DOHH2 (cell line): ENCODE data around the gene ANP32B.

Experiments
- H3F3A ChIP-seq: fragments of 200-600 bp; sonication (generic), shearing (Covaris generic); 2 replicates; pipeline ENCODE4 v1.6.0; 2016; ENCODE audit warnings: antibody characterized with exemption, mild to moderate bottlenecking; ENCODE audit not compliant: control insufficient read depth, insufficient read depth
- H3K27ac ChIP-seq: fragments of 200-600 bp; sonication (generic); 2 replicates; pipeline ENCODE4 v1.5.1; 2014; ENCODE audit warnings: low read depth, mild to moderate bottlenecking, low read length, moderate library complexity
- H3K27me3 ChIP-seq: fragments of 200-600 bp; sonication (generic); 2 replicates; pipeline ENCODE4 v1.6.1; 2014; ENCODE audit warnings: mild to moderate bottlenecking, low read length, mixed read lengths; ENCODE audit not compliant: control insufficient read depth
- H3K36me3 ChIP-seq: fragments of 200-600 bp; sonication (generic); 2 replicates; pipeline ENCODE4 v1.6.1; 2014; ENCODE audit warnings: mild to moderate bottlenecking, low read length, moderate library complexity, mixed read lengths; ENCODE audit not compliant: control insufficient read depth
- H3K4me1 ChIP-seq: fragments of 200-600 bp; sonication (generic); 2 replicates; pipeline ENCODE4 v1.6.1; 2014; ENCODE audit warnings: mild to moderate bottlenecking, low read length, mixed read lengths; ENCODE audit not compliant: control insufficient read depth
- H3K4me2 ChIP-seq: fragments of 200-600 bp; sonication (generic); 2 replicates; pipeline ENCODE4 v1.6.0; 2014; ENCODE audit warnings: mild to moderate bottlenecking, low read length, moderate library complexity
- H3K4me3 ChIP-seq: fragments of 200-600 bp; sonication (generic); 2 replicates; pipeline ENCODE4 v1.5.1; 2014; ENCODE audit warnings: mild to moderate bottlenecking, low read length, mixed read lengths
- H3K79me2 ChIP-seq: fragments of 200-600 bp; sonication (generic); 2 replicates; pipeline ENCODE4 v1.6.1; 2014; ENCODE audit warnings: mild to moderate bottlenecking, low read length, mixed read lengths; ENCODE audit not compliant: control insufficient read depth
- H3K9me2 ChIP-seq: fragments of 200-600 bp; sonication (generic); replicated peaks from 2 replicates; pipeline ENCODE4 v1.6.1; 2014; ENCODE audit warnings: mild to moderate bottlenecking, low read length, mixed read lengths; ENCODE audit not compliant: control insufficient read depth
- H3K9me3 ChIP-seq: fragments of 200-600 bp; sonication (generic); 2 replicates; pipeline ENCODE4 v1.6.1; 2014; ENCODE audit warnings: antibody characterized with exemption, low read length, mixed read lengths; ENCODE audit not compliant: control insufficient read depth, insufficient read depth
- H4K20me1 ChIP-seq: fragments of 200-600 bp; sonication (generic); 2 replicates; pipeline ENCODE4 v1.6.0; 2014; ENCODE audit warnings: low read depth, mild to moderate bottlenecking, antibody characterized with exemption, low read length, moderate library complexity; ENCODE audit not compliant: control insufficient read depth, insufficient read depth
- CTCF ChIP-seq: fragments of 200-600 bp; sonication (generic); IDR thresholded peaks from one replicate; pipeline ENCODE4 v1.5.1; 2014; ENCODE audit warnings: antibody characterized with exemption, mild to moderate bottlenecking, low read depth, low read length; ENCODE audit not compliant: poor library complexity, severe bottlenecking
- EZH2phosphoT487 ChIP-seq: fragments of 200-600 bp; sonication (generic); IDR thresholded peaks from 2 replicates; pipeline ENCODE4 v1.6.1; 2017; ENCODE audit warnings: borderline replicate concordance, mild to moderate bottlenecking, antibody characterized with exemption, low read length, moderate library complexity, mixed read lengths

ANP32B gene

GRCh38 chr9:97981846-97982682 is 1.1 kb upstream of the ANP32B start:
- peaks cover 7% of the 10 kb centered on the region for H3F3A ChIP-seq
- TF ChIP-seq EZH2phosphoT487 (no peak), CTCF (no peak)
- H3K36me3 ChIP-seq = peaks cover 38% of the 10 kb centered on the region
- no peaks in the 10 kb centered on the region for H3K27me3 ChIP-seq
- no peaks in the 10 kb centered on the region for H3K9me3 ChIP-seq
- H3K9me2 ChIP-seq = no peaks in the 10 kb centered on the region
- H3K4me1 ChIP-seq = peaks cover 46% of the 10 kb centered on the region
- H3K4me3 ChIP-seq = peak overlapping the region; percentile 81
- peak overlapping the region; percentile 78 for H3K4me2 ChIP-seq
- H3K79me2 ChIP-seq = peaks cover 58% of the 10 kb centered on the region
- H4K20me1 ChIP-seq = no peaks in the 10 kb centered on the region
- peak overlapping the region; percentile 82 for H3K27ac ChIP-seq

DNA sequence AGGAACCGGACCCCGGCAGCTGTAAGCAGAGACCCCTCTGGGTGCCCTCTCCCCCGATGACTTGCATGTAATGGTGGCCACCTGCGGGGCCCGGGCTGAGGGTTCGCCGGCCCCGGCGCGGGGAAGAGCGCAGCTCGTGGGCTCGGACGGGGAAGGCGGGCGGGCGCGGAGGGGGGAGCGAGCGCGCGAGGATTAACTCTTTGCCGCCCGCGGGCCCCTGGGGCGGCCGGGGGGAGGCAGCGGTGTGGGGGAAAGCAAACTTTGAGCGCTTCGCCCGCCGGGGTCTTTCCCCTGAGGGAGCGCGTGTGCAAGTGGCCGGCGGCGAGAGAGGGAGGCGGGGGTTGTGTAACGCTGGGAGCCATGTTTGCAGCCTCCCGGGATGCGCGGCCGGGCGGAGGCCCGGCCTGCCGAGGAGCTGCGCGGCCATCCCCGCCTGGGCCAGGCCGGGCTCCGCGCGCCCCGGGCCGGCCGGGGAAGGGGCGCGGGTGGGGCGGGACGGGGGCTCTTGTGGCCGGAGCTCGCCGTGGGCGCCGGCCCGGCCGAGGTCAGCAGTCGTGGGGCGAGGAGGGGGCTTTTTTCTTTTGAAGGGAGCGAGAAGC is 547 bp downstream of the ANP32B start:
- H3K9me2 ChIP-seq = no peaks in the 10 kb centered on the region
- H3K4me2 ChIP-seq = peak overlapping the region; percentile 99
- H3K27ac ChIP-seq = peak overlapping the region; percentile 88
- TF ChIP-seq EZH2phosphoT487 (no peak), CTCF (no peak)
- H3K4me1 ChIP-seq = peaks cover 62% of the 10 kb centered on the region
- H3F3A ChIP-seq = peaks cover 8% of the 10 kb centered on the region
- H3K9me3 ChIP-seq = no peaks in the 10 kb centered on the region
- H3K4me3 ChIP-seq = peak overlapping the region; percentile 81
- H3K27me3 ChIP-seq = no peaks in the 10 kb centered on the region
- peaks cover 74% of the 10 kb centered on the region for H3K79me2 ChIP-seq
- H4K20me1 ChIP-seq = peaks cover 8% of the 10 kb centered on the region; the same call in 1 of the 2 replicates
- H3K36me3 ChIP-seq = peaks cover 47% of the 10 kb centered on the region

- Histone ChIP-seq H3K9me2 (no peaks in the 10 kb centered on the region), H3K79me2 (peaks cover 82% of the 10 kb centered on the region), H3K4me2 (peak overlapping the region; percentile 99), H3K4me1 (peaks cover 70% of the 10 kb centered on the region), H4K20me1 (peaks cover 15% of the 10 kb centered on the region; the same call in 1 of the 2 replicates), H3K9me3 (no peaks in the 10 kb centered on the region), H3K4me3 (peak overlapping the region; percentile 81), H3K36me3 (peaks cover 55% of the 10 kb centered on the region), H3F3A (peaks cover 8% of the 10 kb centered on the region), H3K27ac (peak overlapping the region; percentile 88), H3K27me3 (no peaks in the 10 kb centered on the region)
- no peak for TF ChIP-seq CTCF
- no peak for TF ChIP-seq EZH2phosphoT487
Measured at GRCh38 chr9:97984188-97985057, 1.3 kb downstream of the ANP32B start.
